RWPE1 (cell line): ENCODE data around the gene ZC3H15.

Experiments used
- CTCF ChIA-PET: fragments of 350-600 bp; sonication (Branson Sonifier 250); formaldehyde crosslinking; extraction: SDS; loops from one replicate; lab custom pipeline; 2021; lab: Yijun Ruan, JAX
- POLR2A ChIA-PET: fragments of 400-600 bp; formaldehyde crosslinking; extraction: SDS; loops from one replicate; lab custom pipeline; 2020; ENCODE audit warnings: antibody characterized with exemption; ENCODE audit not compliant: low non-redundant PET; lab: Yijun Ruan, JAX
- DNase-seq: peaks from one replicate; pipeline ENCODE4 v3.0.0; 2012; ENCODE audit warnings: low spot score
- H3K27ac ChIP-seq: fragments of 450-650 bp; 2 replicates; pipeline ENCODE4 v1.5.1; 2017
- TF ChIP-seq, protein P1 (sequence below): fragments of 450-650 bp; conservative IDR thresholded peaks from 2 replicates; pipeline ENCODE4 v1.5.1; 2017; ENCODE audit warnings: low read depth, mild to moderate bottlenecking

The ZC3H15 gene

DNA sequence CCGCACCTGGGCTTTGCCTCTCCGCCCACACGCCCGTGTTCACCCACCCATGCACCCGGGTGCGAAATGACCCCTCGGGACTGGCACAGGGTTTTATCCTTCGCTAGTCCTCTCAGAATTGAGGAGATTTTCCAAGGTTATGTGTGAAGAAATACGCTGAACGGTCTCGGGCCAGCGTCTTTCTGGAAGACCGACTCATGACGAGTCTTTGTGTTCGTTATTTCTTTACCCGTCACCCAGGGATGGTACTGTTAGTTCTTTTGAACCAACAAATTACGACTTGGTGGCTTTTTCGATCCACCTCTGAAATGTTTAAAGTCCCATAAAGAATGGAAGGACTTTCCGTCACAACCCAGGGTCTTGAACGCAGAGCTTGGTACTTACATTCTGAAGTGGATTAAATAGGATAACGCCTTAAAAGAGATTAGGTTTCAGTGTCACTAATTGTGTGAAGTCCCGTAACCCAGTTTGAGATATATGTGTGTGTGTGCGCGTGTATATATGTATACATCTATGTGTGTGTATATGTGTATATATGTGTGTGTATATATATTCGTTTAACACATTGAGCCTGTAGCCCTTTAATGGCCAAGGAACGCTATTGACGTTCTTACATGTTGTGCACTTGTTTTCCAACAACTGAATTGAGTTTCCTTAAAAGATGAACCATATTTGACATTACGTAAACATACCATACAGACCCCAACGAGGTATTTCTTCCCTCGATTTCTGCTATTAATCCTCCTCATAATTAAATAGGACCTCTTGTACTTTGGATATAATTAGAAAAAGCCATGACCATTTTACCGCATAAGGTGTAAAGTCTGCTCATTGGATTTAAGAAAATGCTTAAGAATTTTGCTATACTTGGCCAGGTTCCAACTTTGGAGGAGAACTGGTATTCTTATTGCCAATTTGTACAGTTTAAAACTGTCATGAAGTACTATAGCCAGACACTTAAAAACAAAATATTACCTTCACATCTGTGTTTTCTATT is 889 bp downstream of the ZC3H15 start:
- DNase-seq = no peak
- TF ChIP-seq, protein P1, sequence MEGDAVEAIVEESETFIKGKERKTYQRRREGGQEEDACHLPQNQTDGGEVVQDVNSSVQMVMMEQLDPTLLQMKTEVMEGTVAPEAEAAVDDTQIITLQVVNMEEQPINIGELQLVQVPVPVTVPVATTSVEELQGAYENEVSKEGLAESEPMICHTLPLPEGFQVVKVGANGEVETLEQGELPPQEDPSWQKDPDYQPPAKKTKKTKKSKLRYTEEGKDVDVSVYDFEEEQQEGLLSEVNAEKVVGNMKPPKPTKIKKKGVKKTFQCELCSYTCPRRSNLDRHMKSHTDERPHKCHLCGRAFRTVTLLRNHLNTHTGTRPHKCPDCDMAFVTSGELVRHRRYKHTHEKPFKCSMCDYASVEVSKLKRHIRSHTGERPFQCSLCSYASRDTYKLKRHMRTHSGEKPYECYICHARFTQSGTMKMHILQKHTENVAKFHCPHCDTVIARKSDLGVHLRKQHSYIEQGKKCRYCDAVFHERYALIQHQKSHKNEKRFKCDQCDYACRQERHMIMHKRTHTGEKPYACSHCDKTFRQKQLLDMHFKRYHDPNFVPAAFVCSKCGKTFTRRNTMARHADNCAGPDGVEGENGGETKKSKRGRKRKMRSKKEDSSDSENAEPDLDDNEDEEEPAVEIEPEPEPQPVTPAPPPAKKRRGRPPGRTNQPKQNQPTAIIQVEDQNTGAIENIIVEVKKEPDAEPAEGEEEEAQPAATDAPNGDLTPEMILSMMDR = no peak
- POLR2A ChIA-PET = no interaction called here
- peak overlapping the region; percentile 90 for H3K27ac ChIP-seq
- CTCF ChIA-PET = no interaction called here

DNA sequence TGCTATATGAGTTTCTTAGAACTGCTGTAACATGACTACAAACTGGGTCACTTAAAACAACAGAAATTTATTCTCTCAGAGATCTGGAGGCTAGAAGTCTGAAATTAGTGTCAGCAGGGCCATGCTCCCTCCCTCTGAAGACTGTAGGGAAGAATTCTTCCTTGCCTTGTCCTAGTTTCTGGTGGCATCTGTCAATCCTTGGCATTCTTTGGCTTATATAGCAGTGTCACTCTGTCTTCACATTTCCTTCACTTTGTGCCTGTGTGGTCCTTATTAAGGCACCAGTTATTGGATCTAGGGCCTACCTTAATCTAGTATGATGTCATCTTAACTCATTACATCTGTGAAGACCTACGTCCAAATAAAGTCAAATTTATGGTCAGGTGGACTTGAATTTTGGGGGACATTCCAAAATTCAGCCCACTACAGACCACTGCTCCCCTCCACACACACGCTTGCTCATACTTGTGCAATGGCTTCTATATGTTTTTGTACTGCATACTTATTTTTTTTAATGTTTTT is 7.6 kb downstream of the ZC3H15 start:
- TF ChIP-seq, protein P1 = no peak
- DNase-seq = no peak
- ChIA-PET POLR2A (no interaction called here), CTCF (no interaction called here)
- no peak overlapping the region for H3K27ac ChIP-seq

DNA sequence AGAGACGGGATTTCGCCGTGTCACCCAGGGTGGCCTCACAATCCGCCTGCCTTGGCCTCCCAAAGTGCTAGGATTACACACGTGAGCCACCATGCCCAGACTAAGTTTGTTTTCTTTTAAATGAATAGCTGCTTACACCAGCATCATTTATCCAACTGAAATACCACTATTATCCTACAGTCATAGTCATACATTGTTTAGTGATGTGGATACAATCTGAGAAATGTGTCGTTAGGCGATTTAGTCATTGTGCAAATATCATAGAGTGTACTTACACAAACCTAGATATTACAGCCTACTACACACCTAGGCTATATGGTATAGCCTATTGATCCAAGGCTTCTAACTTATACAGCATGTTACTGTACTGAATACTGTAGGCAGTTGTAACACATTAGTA is 10.3 kb downstream of the ZC3H15 start:
- ChIA-PET CTCF (no interaction called here), POLR2A (no interaction called here)
- DNase-seq = no peak
- H3K27ac ChIP-seq = no peak overlapping the region
- TF ChIP-seq, protein P1 = no peak

DNA sequence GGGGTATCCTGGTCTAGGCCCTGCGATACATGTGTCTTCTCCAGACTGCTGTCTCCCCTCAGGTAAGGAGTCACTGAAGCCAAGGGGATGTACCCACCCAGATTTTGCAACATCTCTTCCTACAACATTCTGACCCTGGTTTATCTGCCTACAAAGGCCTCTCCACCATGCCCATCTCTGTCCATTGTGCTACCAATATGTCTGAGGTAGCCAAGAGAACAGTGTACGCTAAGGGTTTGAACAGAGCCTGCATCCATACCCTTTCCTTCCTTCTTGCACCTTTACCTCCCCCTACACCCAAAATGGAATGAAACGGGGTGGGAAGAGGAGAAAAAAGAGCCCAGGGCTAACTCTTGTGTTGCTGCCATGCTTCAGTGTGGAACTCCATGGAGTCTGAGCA is 11.9 kb downstream of the ZC3H15 start:
- H3K27ac ChIP-seq = no peak overlapping the region
- POLR2A ChIA-PET = no interaction called here

DNA sequence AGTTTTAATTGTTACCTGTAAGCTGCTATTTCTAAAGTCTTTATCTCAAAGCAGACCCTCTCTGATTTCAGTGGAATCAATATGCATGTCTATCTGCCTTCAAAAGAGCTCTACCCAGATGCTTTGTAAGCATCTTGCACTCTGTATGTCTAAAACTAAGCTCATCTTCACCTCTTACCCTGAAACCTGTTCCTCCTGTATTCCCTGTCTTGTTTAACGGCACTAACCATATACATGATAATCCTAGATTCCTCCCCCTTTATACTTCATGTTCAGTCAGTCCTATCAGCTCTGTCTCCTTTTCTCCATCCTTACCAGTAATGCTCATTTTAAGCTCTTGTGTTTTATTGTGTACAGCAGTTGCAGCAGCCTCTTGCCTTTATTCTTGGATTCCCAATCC is 12.8 kb downstream of the ZC3H15 start:
- POLR2A ChIA-PET = no interaction called here
- no peak overlapping the region for H3K27ac ChIP-seq
- CTCF ChIA-PET = interaction anchor here (2.1 kb wide), 1 partner anchor 142 kb away, joined by 9 read pairs; no protein-coding TSS in a partner anchor
- DNase-seq = no peak
- TF ChIP-seq, protein P1 = no peak

More for the DNA sequence above, 11.9 kb downstream of the ZC3H15 start:
- TF ChIP-seq, protein P1 = no peak
- CTCF ChIA-PET = no interaction called here
- DNase-seq = no peak

DNA sequence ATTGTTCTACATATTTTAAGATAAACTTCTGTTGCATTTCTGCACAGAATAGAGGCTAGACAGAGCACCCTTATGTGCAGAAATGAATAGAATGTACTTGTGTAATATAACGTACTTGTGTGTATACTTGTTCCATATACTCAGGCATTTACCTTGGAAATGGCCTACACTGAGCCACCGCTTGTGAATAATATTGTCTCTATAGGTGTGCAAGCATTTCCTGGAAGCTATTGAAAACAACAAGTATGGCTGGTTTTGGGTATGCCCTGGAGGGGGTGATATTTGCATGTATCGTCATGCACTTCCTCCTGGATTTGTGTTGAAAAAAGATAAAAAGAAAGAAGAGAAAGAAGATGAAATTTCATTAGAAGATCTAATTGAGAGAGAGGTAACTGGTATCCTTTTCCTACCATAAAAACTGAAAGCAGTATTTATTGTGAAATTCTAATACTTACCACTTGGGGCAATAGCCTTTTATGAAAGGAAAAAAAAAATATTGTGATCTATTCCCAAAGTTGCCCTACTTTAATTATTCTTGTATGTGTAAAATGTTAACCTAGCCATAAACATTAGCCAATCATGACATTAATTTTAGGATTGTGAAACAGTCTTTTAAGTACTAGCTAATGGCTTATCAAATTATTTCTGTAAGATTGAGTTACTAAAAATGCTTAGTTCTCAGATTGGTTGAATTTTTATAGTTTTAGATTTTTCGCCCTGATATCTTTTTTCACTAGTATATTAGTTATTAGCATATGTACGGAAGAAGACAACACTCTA is 18.0 kb downstream of the ZC3H15 start:
- peak; percentile 26 for DNase-seq
- ChIA-PET POLR2A (no interaction called here), CTCF (interaction anchor here (0.6 to 3.9 kb wide), 9 partner anchors 37 to 540 kb away, joined by 3 to 38 read pairs (median 3); partner anchors contain the start of gene ITGAV)
- H3K27ac ChIP-seq = no peak overlapping the region
- TF ChIP-seq, protein P1 = peak; percentile 76
